Measurements from ENCODE around the gene ZNF507.

ZNF507 gene

GRCh38 chr19:32357720-32358119 lies 12.3 kb downstream of the ZNF507 start:
- no peak for TF ChIP-seq CTCF (IDR thresholded peaks at IDR 0.05; ENCODE audit: insufficient read depth, low read depth, low read length, missing control alignments)
- no peak for DNase-seq (ENCODE audit: low read depth)
- no peak overlapping the region for H3K4me3 ChIP-seq (ENCODE audit: low read length)

- DNase-seq (ENCODE audit: low read depth): no peak
- no peak for TF ChIP-seq CTCF (IDR thresholded peaks at IDR 0.05; ENCODE audit: insufficient read depth, low read depth, low read length, missing control alignments)
- H3K4me3 ChIP-seq (ENCODE audit: low read length): no peak overlapping the region
Measured at GRCh38 chr19:32358321-32358720, 12.9 kb downstream of the ZNF507 start.

GRCh38 chr19:32359581-32359980 lies 14.2 kb downstream of the ZNF507 start:
- no peak overlapping the region for H3K4me3 ChIP-seq (ENCODE audit: low read length)
- DNase-seq (ENCODE audit: low read depth): no peak
- TF ChIP-seq CTCF (IDR thresholded peaks at IDR 0.05; ENCODE audit: insufficient read depth, low read depth, low read length, missing control alignments): no peak

DNA sequence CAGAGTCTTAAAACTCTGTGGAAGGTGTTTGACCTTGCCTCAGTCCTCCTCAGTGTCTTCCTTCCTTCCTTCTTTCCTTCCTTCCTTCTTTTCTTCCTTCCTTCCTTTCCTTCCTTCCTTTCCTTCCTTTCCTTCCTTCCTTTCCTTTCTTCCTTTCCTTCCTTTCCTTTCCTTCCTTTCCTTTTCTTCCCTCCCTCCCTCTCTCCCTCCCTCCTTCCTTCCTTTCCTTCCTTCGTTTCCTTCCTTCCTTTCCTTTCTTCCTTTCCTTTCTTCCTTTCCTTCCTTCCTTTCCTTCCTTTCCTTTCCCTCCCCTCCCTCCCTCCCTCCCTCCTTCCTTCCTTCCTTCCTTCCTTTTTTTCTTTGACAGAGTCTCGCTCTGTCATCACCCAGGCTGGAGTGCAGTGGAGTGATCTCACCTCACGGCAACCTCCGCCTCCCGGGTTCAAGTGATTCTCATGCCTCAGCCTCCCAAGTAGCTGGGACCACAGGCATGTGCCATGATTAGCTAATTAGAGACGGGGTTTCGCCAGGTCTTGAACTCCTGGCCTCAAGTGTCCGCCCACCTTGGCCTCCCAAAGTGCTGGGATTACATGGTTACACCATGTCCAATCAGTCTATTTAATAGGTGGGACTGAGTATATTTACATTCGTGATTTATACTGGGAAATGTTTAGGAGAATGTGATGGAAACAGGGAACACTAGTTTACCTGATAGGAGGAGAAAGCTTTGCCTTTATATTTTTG lies 16.3 kb downstream of the ZNF507 start:
- DNase-seq (ENCODE audit: low read depth): no peak
- H3K4me3 ChIP-seq (ENCODE audit: low read length): no peak overlapping the region
- TF ChIP-seq CTCF (IDR thresholded peaks at IDR 0.05; ENCODE audit: insufficient read depth, low read depth, low read length, missing control alignments): no peak

GRCh38 chr19:32362318-32362691 lies 16.9 kb downstream of the ZNF507 start:
- no peak for TF ChIP-seq CTCF (IDR thresholded peaks at IDR 0.05; ENCODE audit: insufficient read depth, low read depth, low read length, missing control alignments)
- DNase-seq (ENCODE audit: low read depth): no peak
- no peak overlapping the region for H3K4me3 ChIP-seq (ENCODE audit: low read length)

- TF ChIP-seq CTCF (IDR thresholded peaks at IDR 0.05; ENCODE audit: insufficient read depth, low read depth, low read length, missing control alignments): no peak
- DNase-seq (ENCODE audit: low read depth): peak; percentile 76
- no peak overlapping the region for H3K4me3 ChIP-seq (ENCODE audit: low read length)
Measured at GRCh38 chr19:32363175-32363574, 17.8 kb downstream of the ZNF507 start.

DNA sequence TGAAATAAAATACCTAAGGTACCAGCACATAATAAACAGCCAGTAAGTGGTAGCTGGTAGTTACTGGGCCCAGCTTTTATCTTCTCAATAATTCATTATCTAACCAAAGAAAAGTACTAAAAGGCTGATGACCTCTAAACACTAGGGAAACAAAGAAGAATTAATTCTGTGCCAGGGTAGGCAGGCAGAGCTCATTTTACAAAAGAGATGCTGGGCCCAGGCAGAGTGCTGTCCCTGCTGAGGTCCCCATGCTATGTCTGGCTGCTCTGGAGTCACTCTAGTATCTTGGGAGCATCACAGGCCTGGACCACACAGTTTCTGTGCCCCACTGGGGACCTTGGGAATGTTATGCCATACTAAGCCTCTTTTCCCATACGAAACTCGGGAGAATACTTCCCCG lies 18.2 kb downstream of the ZNF507 start:
- DNase-seq (ENCODE audit: low read depth): no peak
- no peak for TF ChIP-seq CTCF (IDR thresholded peaks at IDR 0.05; ENCODE audit: insufficient read depth, low read depth, low read length, missing control alignments)

More for the DNA sequence above, 18.2 kb downstream of the ZNF507 start:
- H3K4me3 ChIP-seq (ENCODE audit: low read length): no peak overlapping the region
